GM18909 (cell line): ENCODE measurements around the gene AHDC1.

Experiments
- ATAC-seq: cut with Tn5 transposase; IDR thresholded peaks from one replicate; pipeline ENCODE4 v1.9.1; 2021; ENCODE audit warnings: mild to moderate bottlenecking; ENCODE audit not compliant: unreplicated experiment, poor library complexity

Gene AHDC1

GRCh38 chr1:27568300-27569087 is 35.5 kb downstream of the AHDC1 start:
- ATAC-seq, result peak; percentile 84

DNA sequence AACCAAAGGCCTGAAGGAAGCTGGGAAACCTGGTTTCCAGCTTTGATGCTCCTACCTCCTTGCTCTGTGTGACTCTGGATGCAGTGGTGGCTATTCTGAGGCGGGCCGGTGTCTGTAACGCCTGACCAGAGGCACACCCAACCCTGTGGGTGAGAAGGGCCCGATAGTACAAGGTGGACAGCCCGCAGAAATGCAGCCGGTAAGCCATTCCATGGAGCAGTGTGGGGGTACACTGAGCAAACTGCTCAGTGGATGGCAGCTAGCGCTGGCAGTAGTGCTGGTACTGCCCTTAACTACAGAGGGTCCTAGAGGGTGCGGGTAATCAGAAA is 36.0 kb downstream of the AHDC1 start:
- ATAC-seq, result no peak

DNA sequence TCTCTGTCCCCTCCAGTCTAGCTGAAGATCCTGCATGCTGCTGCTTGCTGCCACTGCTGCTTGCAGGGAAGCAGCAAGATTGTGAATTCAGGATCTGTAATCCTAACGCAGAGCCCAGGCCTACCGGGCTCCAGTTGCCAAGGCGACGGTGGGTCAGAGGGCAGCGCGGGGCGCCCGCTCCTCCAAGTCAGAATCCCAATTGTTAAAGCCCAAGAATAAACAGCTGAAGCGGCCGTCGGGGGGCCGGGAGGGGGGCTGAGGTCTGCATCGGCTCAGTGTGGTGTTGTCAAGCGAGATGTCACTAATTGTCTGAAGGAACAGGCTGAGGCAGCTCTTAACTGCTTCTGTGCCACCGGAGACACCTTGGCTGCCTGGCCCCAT is 36.8 kb downstream of the AHDC1 start:
- ATAC-seq, result no peak

DNA sequence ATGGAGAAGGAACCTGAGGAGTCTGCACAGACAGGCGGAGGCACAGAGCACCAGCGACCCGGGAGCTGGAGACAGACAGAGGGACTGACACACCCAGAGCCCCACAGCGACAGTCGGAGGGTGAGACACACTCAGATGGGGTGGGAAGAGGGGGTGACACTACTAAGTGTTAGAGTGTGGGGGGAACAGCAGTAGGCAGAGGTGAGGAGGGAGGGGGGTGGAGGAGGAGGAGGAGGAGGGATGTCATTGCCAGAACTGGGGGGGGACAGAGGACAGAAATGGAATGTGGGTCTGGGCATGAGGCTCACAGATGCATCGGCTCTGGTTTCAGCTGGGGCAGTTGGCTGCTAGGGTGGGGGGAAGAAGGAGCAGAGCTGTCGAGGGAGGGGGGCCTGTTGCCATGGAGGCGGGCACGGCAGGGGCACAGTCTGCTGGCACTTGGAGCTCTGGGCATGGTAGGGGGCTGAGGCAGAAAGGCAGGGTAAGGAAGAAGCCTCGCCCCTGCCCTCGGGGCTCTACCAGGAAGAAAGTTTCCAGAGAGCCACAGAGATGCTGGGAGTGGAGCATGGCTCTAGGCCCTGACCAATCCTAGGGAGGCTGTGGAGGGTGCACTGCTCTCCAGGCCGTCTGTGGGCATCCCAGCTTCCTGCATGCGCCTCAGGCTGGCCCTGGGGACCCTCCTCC is 37.3 kb downstream of the AHDC1 start:
- ATAC-seq, result no peak

DNA sequence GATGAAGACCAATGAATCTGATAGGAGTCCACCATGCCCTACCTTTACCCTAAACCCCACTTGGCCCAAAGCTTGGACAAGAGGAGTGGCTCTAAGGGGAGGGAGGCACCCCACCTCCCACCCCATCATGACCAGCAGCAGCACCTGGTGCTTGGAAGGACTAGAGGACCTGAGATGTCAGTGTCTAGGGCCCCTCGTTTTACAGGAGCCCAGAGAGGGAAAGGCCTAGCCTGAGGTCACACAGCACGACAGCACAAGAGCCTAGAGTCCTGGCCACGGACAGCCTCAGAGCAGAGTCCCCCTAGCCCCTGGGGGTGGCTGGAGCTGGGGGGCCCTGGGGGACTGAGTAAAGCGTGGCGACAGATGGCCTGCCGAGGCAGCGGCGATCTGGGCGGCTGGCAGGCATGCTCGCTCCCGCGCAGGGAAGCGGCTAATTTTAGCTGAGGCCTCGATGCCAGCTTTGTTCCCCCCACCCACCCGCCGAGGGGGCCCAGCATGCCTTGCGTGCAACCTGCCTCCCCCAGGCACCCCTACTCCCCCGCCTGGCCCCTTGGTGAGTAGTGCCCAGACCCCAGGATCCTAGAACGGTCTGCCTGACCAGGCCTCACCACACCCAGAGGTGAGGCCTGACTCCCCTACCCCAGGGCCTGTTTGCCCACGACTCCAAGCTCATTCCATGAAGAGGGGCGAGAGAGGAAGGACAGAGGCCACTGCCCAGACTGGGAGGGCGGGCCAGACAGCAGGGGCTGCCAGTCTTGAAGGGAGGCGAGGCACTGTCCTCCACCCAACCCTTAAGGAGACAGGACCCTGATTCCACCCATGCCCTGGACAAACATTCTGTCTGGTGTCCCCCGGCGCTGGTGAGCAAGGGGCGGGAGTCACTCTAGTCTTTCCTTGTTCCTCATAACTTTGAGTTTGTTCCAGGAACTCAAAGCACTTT is 39.0 kb downstream of the AHDC1 start:
- no peak for ATAC-seq

DNA sequence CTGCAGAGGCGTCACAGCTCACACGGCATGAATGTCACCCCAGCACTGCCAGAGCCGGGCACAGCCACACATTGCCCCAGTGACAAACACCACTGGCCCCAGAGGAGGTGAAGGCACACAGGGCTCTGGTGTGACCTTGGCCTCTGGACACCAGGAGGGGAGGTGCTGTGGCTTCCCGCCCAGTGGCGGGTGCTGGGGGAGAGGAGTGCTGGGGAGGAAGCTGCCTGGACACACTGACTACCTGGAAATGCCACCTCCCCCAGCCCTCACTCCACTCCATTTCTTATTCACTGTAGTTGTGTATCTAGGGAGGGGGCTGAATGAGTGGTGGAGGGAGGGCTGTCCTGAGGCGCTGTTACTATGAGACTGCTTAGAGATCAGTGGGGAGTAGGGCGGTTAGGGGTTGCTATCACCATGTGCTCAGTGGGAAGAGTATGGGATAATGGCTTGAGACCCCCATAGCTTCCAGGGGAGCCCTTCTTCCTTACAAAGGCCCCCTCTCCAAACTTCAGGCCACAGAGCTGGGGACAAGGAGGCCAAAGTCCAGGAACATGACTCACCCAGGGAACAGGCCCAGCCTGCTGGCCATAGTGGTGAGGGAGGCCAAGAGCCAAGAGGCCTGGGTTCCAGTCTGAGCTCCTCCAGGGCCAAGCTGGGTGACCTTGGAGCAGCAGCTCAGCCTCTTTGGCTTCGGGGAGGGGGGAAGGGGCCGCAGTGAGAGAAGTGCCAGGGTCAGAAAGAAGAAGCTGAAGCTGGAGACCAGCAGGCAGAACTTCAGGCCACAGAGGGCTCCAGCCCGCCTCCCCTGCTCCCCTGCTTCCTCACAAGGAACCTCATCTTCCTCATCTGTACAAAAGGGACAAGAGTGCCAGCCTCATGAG is 40.1 kb downstream of the AHDC1 start:
- no peak for ATAC-seq

GRCh38 chr1:27563341-27563590 is 40.7 kb downstream of the AHDC1 start:
- ATAC-seq, result no peak

- ATAC-seq, result no peak
These were observed 41.2 kb downstream of the AHDC1 start for GRCh38 chr1:27562534-27563340.

- ATAC-seq, result no peak
These were observed 41.9 kb downstream of the AHDC1 start for GRCh38 chr1:27562021-27562420.

- no peak for ATAC-seq
These were observed 42.6 kb downstream of the AHDC1 start for GRCh38 chr1:27561124-27561899.

DNA sequence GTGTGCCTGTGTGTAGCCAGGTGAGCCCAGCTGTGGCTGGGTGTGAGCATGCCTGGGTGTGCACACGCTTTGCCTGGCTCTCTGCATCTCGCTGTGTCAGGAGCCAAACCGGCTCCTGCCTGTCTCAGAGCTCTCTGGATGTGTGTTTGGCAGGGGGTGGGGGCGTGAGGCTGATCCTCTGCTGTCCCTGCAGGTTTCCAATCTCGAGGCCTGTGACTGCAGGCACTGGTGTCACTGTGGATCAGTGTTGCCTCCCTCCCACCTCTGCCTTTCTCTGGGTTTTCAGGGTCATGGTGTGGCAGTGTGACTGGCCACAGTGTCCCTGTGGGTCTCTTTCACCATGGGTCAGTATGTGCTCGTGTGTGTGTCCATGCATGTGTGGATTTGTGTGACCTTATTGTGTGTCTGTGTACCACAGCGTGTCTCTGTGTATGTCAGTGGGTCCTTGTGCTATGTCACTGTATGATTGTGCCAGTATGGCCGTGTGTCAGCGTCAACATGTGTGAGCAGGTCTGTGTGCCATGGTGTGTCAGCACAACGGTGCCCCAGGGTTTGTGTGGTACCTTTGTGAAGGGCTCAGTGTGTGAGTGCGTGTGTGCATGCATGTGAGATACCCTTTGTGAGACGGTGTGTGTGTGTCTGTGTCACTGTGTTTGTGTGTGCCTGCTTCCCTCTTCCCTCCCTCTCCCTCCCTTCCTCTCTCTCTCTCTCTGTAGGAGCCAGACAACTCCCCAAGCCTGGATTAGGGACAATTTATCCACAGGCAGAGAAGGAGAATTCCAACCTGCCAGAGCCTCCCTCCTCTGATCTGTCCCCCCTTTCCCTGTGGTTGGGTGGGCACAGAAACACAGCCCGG is 43.4 kb downstream of the AHDC1 start:
- ATAC-seq, result no peak

- ATAC-seq, result no peak
These were observed 44.4 kb downstream of the AHDC1 start for GRCh38 chr1:27559466-27560030.

- ATAC-seq, result no peak
These were observed 46.2 kb downstream of the AHDC1 start for GRCh38 chr1:27557596-27558340.

DNA sequence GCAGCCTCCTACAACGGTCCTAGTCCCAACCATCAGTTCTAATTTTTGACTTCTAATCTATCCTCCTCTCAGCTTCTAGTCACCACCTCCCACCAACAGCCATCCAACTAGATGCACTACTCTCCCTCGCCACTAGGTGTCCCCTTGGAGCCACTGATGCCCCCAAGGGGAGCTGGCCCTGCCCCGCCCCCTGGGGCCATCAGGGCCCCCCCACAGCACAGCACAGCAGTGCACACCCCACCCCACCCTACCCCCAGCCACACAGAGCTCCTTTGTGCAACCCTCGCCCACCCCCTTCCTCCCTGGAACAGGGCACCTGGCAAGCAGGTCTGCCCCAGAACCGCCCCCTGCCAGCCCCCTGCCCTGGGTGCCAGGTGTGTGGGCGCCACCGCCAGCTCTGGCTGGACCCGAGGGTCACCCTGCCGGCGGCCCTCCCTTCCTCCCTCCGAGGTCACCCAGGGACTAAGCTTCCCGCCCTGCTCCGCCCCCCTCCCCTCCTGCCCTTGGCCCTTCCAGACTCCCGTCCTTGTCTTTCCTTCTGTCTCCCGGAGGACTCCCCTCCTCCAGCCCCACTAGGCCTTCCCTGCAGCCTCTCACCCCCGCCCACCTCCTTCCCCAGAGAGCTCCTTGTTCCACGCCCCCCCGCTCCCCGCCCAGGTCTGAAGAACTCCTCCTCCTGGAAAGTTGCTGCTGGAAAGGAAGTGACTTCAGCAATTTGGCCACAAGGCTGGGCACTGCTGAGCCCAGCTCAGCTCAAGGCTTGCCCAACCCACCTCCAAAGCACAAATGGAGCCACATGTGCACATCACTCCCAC is 47.0 kb downstream of the AHDC1 start:
- no peak for ATAC-seq

DNA sequence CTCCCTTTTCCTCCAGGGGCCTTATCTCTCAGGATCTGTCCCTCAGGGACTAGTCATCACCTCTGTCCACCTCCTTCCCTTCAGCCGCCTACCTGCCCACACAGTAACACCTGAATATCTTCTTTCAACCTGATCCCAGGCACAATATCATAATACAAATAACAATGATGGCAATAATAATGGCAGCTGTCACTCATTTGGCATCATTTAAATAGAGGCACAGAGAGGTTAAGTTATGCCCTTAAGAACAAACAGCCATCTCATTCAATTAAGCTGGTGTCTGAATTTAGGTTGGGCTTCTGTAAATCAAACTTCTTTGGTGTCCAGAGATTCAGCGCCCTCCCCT is 47.5 kb downstream of the AHDC1 start:
- ATAC-seq, result no peak

DNA sequence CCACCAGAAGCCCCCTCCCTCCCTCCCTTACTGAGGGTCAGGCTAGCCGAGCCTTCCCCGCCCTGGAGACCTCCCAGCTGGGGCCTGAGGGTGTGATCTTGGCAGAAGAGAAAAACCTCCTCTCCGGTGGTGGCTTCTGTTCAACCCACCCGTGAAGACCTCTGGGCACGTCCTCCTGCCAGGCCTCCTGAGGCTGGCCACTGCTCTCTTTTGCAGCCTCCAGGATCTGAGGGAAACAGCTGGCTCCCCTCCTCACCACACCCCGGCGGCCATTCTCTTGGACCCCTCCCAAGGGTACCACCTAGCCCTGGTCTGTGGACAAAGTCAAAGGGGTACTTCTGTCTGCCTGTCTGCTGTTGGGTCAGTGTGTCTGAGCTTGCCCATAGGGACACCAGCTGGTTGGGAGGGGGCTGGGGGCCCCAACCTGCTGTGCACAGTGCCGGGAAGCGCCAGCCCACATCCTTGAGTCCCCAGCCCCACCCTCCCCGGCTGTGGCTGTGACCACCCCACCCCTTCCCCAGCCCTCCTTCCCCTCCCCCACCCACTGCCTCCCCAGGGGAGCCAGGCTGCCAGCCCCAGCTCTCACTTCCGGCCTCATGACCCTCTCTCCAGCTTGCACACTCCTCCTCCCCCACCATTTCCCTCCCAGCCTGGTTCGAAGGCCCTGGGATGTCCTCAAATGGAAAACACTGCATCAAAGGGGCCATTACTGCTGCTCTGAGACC is 48.1 kb downstream of the AHDC1 start:
- ATAC-seq, result no peak
